AG20443 (cell line): ENCODE results near the gene EDC4.
"Not testable (repeated sequence)": the region's sequence is repeated elsewhere in the genome, so short reads cannot be mapped to it uniquely, and the experiment has no call there.

Experiments used
- DNase-seq: peaks from one replicate; pipeline ENCODE4 v3.0.0; 2012; ENCODE audit warnings: low spot score, mixed read lengths

Gene EDC4

GRCh38 chr16:67853670-67854069, 19.2 kb upstream of the EDC4 start:
- DNase-seq, result no peak

GRCh38 chr16:67855789-67856188, 17.1 kb upstream of the EDC4 start:
- DNase-seq, result no peak

- no peak for DNase-seq
Observed at GRCh38 chr16:67856927-67857546, 15.8 kb upstream of the EDC4 start.

- DNase-seq, result peak; percentile 94
Observed at GRCh38 chr16:67857547-67858233, 15.2 kb upstream of the EDC4 start.

- no peak for DNase-seq
Observed at GRCh38 chr16:67858500-67858899, 14.4 kb upstream of the EDC4 start.

GRCh38 chr16:67860589-67861398, 12.1 kb upstream of the EDC4 start:
- peak; percentile 74 for DNase-seq

- no peak for DNase-seq
Observed at GRCh38 chr16:67861877-67862276, 11.0 kb upstream of the EDC4 start.

GRCh38 chr16:67862623-67863583, 9.9 kb upstream of the EDC4 start:
- peak; percentile 18 for DNase-seq

- DNase-seq, result not testable (repeated sequence)
Observed at GRCh38 chr16:67864044-67864443, 8.8 kb upstream of the EDC4 start.

- no peak for DNase-seq
Observed at GRCh38 chr16:67864594-67864993, 8.3 kb upstream of the EDC4 start.

- DNase-seq, result peak; percentile 61
Observed at GRCh38 chr16:67865318-67865717, 7.5 kb upstream of the EDC4 start.

GRCh38 chr16:67868290-67868689, 4.6 kb upstream of the EDC4 start:
- DNase-seq, result no peak

GRCh38 chr16:67869653-67870052, 3.2 kb upstream of the EDC4 start:
- DNase-seq, result no peak

- DNase-seq, result no peak
Observed at GRCh38 chr16:67871256-67871655, 1.6 kb upstream of the EDC4 start.

- no peak for DNase-seq
Observed at GRCh38 chr16:67872131-67872630, 671 bp upstream of the EDC4 start.

GRCh38 chr16:67873435-67874370, 851 bp downstream of the EDC4 start:
- peak; percentile 31 for DNase-seq

- no peak for DNase-seq
Observed at GRCh38 chr16:67874372-67874771, 1.5 kb downstream of the EDC4 start.

- no peak for DNase-seq
Observed at GRCh38 chr16:67877064-67877463, 4.2 kb downstream of the EDC4 start.

GRCh38 chr16:67878232-67878631, 5.4 kb downstream of the EDC4 start:
- no peak for DNase-seq

GRCh38 chr16:67878846-67879245, 6.0 kb downstream of the EDC4 start:
- no peak for DNase-seq

- DNase-seq, result no peak
Observed at GRCh38 chr16:67879462-67879861, 6.6 kb downstream of the EDC4 start.
